HEK293 (cell line): ENCODE results near the gene CELSR1.

Source experiments
- CTCF ChIA-PET: fragments of 350-600 bp; formaldehyde crosslinking; extraction: SDS; loops from one replicate; lab custom pipeline; 2021; ENCODE audit warnings: antibody characterized with exemption; lab: Yijun Ruan, JAX
- POLR2A ChIA-PET: fragments of 300-600 bp; formaldehyde crosslinking; extraction: SDS; loops from one replicate; lab custom pipeline; 2020; ENCODE audit warnings: antibody characterized with exemption, inconsistent platforms; lab: Yijun Ruan, JAX
- H3K27ac ChIP-seq: fragments of 200-500 bp; sonication (Bioruptor generic); 2 replicates; pipeline ENCODE4 v1.5.1; 2014; ENCODE audit warnings: low read depth, low read length, control low read depth, inconsistent platforms; ENCODE audit errors: extremely low read depth
- H3K36me3 ChIP-seq, 2 experiments: fragments of 200-500 bp in 1 of 2; sonication (Bioruptor generic) in 1 of 2; 1 replicate in 1 of 2; 2 replicates in 1 of 2; pipeline ENCODE4 v1.5.1; 2014 to 2017; ENCODE audit warnings: inconsistent platforms in 2 of 2, low read length in 2 of 2; ENCODE audit not compliant: control insufficient read depth in 2 of 2, insufficient read depth in 1 of 2
- H3K4me1 ChIP-seq: fragments of 200-500 bp; sonication (Bioruptor generic); 2 replicates; pipeline ENCODE4 v1.5.1; 2014; ENCODE audit warnings: mild to moderate bottlenecking, low read length, inconsistent platforms; ENCODE audit not compliant: control insufficient read depth, insufficient read depth
- H3K4me3 ChIP-seq: 2 replicates; pipeline ENCODE4 v1.5.1; 2011; ENCODE audit warnings: low read depth, mild to moderate bottlenecking, control low read depth, low read length, moderate library complexity
- H3K9me3 ChIP-seq: fragments of 200-500 bp; sonication (Bioruptor generic); 2 replicates; pipeline ENCODE4 v1.5.1; 2014; ENCODE audit warnings: low read depth, low read length, inconsistent platforms; ENCODE audit not compliant: control insufficient read depth, insufficient read depth
- EGR2 ChIP-seq: fragments of 450-650 bp; formaldehyde crosslinking; IDR thresholded peaks from 2 replicates; pipeline ENCODE4 v1.5.1; 2016; ENCODE audit warnings: low read depth, missing biosample characterization, missing genetic modification characterization
- GLIS2 ChIP-seq: fragments of 450-650 bp; formaldehyde crosslinking; IDR thresholded peaks from 2 replicates; pipeline ENCODE4 v1.5.1; 2016; ENCODE audit warnings: missing biosample characterization, missing genetic modification characterization
- IKZF3 ChIP-seq: fragments of 450-650 bp; IDR thresholded peaks from 2 replicates; pipeline ENCODE4 v1.5.0; 2018; ENCODE audit warnings: missing biosample characterization, mild to moderate bottlenecking, missing genetic modification characterization, moderate library complexity
- RBAK ChIP-seq: fragments of 450-650 bp; formaldehyde crosslinking; IDR thresholded peaks from 2 replicates; pipeline ENCODE4 v1.5.1; 2016; ENCODE audit warnings: missing biosample characterization, missing genetic modification characterization
- TCF7L2 ChIP-seq: IDR thresholded peaks from 2 replicates; pipeline ENCODE4 v1.6.1; 2011; ENCODE audit warnings: low read depth, mild to moderate bottlenecking, inconsistent platforms, low read length, moderate library complexity, borderline replicate concordance
- WT1 ChIP-seq: fragments of 450-650 bp; formaldehyde crosslinking; IDR thresholded peaks from 2 replicates; pipeline ENCODE4 v1.5.1; 2016; ENCODE audit warnings: missing biosample characterization, missing genetic modification characterization
- ZBTB20 ChIP-seq: fragments of 450-650 bp; formaldehyde crosslinking; IDR thresholded peaks from 2 replicates; pipeline ENCODE4 v1.5.1; 2016; ENCODE audit warnings: missing biosample characterization, missing genetic modification characterization
- ZBTB8A ChIP-seq: fragments of 450-650 bp; formaldehyde crosslinking; IDR thresholded peaks from 2 replicates; pipeline ENCODE4 v1.5.1; 2016; ENCODE audit warnings: missing biosample characterization, missing genetic modification characterization
- ZFHX2 ChIP-seq: fragments of 450-650 bp; formaldehyde crosslinking; conservative IDR thresholded peaks from 2 replicates; pipeline ENCODE4 v1.5.1; 2016; ENCODE audit warnings: missing biosample characterization, missing genetic modification characterization
- ZFP3 ChIP-seq: fragments of 450-650 bp; formaldehyde crosslinking; IDR thresholded peaks from 2 replicates; pipeline ENCODE4 v1.5.1; 2016; ENCODE audit warnings: low read depth, missing biosample characterization, missing genetic modification characterization
- ZFP41 ChIP-seq: fragments of 450-650 bp; formaldehyde crosslinking; IDR thresholded peaks from 2 replicates; pipeline ENCODE4 v1.5.1; 2016; ENCODE audit warnings: missing biosample characterization, missing genetic modification characterization, borderline replicate concordance
- ZIC2 ChIP-seq: fragments of 450-650 bp; formaldehyde crosslinking; IDR thresholded peaks from 2 replicates; pipeline ENCODE4 v1.5.1; 2016; ENCODE audit warnings: missing biosample characterization, missing genetic modification characterization
- ZNF133 ChIP-seq: fragments of 450-650 bp; formaldehyde crosslinking; IDR thresholded peaks from 2 replicates; pipeline ENCODE4 v1.5.1; 2016; ENCODE audit warnings: missing biosample characterization, missing genetic modification characterization
- ZNF221 ChIP-seq: fragments of 450-650 bp; formaldehyde crosslinking; IDR thresholded peaks from 2 replicates; pipeline ENCODE4 v1.5.1; 2017; ENCODE audit warnings: missing biosample characterization, missing genetic modification characterization, borderline replicate concordance
- ZNF292 ChIP-seq: fragments of 450-650 bp; formaldehyde crosslinking; IDR thresholded peaks from 2 replicates; pipeline ENCODE4 v1.5.1; 2016; ENCODE audit warnings: low read depth, missing biosample characterization, missing genetic modification characterization, borderline replicate concordance
- ZNF302 ChIP-seq: fragments of 450-650 bp; formaldehyde crosslinking; IDR thresholded peaks from 2 replicates; pipeline ENCODE4 v1.5.1; 2016; ENCODE audit warnings: missing biosample characterization, missing genetic modification characterization, low read depth
- ZNF341 ChIP-seq: fragments of 450-650 bp; formaldehyde crosslinking; IDR thresholded peaks from 2 replicates; pipeline ENCODE4; 2016; ENCODE audit warnings: low read depth, missing biosample characterization, missing genetic modification characterization
- ZNF391 ChIP-seq: fragments of 450-650 bp; formaldehyde crosslinking; IDR thresholded peaks from 2 replicates; pipeline ENCODE4 v1.5.1; 2016; ENCODE audit warnings: low read depth, missing biosample characterization, missing genetic modification characterization, borderline replicate concordance
- ZNF426 ChIP-seq: fragments of 450-650 bp; formaldehyde crosslinking; IDR thresholded peaks from 2 replicates; pipeline ENCODE4 v1.5.1; 2017; ENCODE audit warnings: missing biosample characterization, missing genetic modification characterization, mild to moderate bottlenecking, inconsistent platforms, moderate library complexity
- ZNF571 ChIP-seq: fragments of 450-650 bp; formaldehyde crosslinking; IDR thresholded peaks from 2 replicates; pipeline ENCODE4 v1.5.0; 2017; ENCODE audit warnings: missing biosample characterization, missing genetic modification characterization
- ZNF654 ChIP-seq: fragments of 450-650 bp; formaldehyde crosslinking; IDR thresholded peaks from 2 replicates; pipeline ENCODE4 v1.5.1; 2016; ENCODE audit warnings: low read depth, missing biosample characterization, missing genetic modification characterization
- TF ChIP-seq, protein P1 (sequence below): fragments of 450-650 bp; formaldehyde crosslinking; IDR thresholded peaks from 2 replicates; pipeline ENCODE4 v1.5.1; 2016; ENCODE audit warnings: missing biosample characterization, missing genetic modification characterization
- TF ChIP-seq, protein P2 (sequence below): IDR thresholded peaks from 2 replicates; pipeline ENCODE4 v1.6.1; 2011; ENCODE audit warnings: mild to moderate bottlenecking, low read depth, low read length, borderline replicate concordance
- TF ChIP-seq, protein P3 (sequence below): fragments of 450-650 bp; formaldehyde crosslinking; IDR thresholded peaks from 2 replicates; pipeline ENCODE4 v1.5.1; 2016; ENCODE audit warnings: missing biosample characterization, missing genetic modification characterization
- TF ChIP-seq, protein P4 (sequence below): fragments of 450-650 bp; formaldehyde crosslinking; IDR thresholded peaks from 2 replicates; pipeline ENCODE4 v1.5.1; 2017; ENCODE audit warnings: missing biosample characterization, missing genetic modification characterization
- TF ChIP-seq, protein P5 (sequence below): fragments of 450-650 bp; formaldehyde crosslinking; IDR thresholded peaks from 2 replicates; pipeline ENCODE4 v1.5.1; 2016; ENCODE audit warnings: missing biosample characterization, missing genetic modification characterization

CELSR1 gene

DNA sequence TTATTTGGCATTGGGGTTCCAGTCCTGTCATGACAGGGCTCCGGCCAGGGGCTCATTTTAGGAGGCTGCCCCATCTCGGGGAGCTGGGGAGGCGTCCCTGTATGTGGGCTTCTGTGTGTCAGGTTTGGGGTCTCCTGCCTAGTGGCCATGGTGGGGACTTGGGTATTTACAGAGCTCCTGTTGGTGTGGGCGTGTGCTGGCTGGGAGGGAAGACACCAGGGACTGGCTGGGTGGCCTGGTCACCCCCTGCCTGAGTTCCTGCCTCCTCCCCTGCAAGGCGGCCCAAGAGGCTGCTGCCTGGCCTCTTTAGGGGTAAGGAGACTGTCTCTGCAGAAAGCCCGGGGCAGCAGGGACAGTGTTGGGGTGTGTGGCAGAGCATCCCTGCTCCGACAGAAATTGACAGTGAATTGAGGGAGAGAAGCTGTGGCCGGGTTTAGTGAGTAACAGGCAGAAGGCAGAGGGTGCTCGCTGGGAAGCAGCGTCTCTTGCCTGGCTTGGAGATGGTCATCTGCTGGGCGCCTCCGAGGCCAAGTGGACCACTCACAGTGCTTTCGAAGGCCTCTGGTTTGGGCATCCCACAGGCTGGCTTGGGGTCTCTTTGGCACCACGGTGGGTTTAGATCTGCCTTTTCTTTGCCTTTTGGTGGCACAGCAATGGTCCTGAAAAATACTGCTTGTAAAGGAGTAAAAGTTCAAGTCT is 42.5 kb upstream of the CELSR1 start (continued):
- TF ChIP-seq, protein P1, sequence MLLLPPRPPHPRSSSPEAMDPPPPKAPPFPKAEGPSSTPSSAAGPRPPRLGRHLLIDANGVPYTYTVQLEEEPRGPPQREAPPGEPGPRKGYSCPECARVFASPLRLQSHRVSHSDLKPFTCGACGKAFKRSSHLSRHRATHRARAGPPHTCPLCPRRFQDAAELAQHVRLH = no peak
- TF ChIP-seq, protein P2, sequence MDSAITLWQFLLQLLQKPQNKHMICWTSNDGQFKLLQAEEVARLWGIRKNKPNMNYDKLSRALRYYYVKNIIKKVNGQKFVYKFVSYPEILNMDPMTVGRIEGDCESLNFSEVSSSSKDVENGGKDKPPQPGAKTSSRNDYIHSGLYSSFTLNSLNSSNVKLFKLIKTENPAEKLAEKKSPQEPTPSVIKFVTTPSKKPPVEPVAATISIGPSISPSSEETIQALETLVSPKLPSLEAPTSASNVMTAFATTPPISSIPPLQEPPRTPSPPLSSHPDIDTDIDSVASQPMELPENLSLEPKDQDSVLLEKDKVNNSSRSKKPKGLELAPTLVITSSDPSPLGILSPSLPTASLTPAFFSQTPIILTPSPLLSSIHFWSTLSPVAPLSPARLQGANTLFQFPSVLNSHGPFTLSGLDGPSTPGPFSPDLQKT = no peak
- TF ChIP-seq GLIS2 (tag by site-specific recombination) (peak; percentile 65), EGR2 (tag by site-specific recombination) (0 out of 2 replicates have a peak, but pooled peaks have one; percentile 10), WT1 (tag by site-specific recombination) (no peak), ZNF654 (tag by site-specific recombination) (no peak), ZNF571 (tag by site-specific recombination) (no peak), ZBTB20 (tag by site-specific recombination) (no peak), ZFHX2 (tag by site-specific recombination) (peak; percentile 46; the same call in 1 of the 2 replicates), ZNF391 (no peak), ZNF292 (tag by site-specific recombination) (no peak), ZIC2 (tag by site-specific recombination) (peak; percentile 38), ZNF133 (tag by site-specific recombination) (no peak)
- TF ChIP-seq, protein P3, sequence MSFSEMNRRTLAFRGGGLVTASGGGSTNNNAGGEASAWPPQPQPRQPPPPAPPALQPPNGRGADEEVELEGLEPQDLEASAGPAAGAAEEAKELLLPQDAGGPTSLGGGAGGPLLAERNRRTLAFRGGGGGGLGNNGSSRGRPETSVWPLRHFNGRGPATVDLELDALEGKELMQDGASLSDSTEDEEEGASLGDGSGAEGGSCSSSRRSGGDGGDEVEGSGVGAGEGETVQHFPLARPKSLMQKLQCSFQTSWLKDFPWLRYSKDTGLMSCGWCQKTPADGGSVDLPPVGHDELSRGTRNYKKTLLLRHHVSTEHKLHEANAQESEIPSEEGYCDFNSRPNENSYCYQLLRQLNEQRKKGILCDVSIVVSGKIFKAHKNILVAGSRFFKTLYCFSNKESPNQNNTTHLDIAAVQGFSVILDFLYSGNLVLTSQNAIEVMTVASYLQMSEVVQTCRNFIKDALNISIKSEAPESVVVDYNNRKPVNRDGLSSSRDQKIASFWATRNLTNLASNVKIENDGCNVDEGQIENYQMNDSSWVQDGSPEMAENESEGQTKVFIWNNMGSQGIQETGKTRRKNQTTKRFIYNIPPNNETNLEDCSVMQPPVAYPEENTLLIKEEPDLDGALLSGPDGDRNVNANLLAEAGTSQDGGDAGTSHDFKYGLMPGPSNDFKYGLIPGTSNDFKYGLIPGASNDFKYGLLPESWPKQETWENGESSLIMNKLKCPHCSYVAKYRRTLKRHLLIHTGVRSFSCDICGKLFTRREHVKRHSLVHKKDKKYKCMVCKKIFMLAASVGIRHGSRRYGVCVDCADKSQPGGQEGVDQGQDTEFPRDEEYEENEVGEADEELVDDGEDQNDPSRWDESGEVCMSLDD (tag by site-specific recombination) = no peak
- TF ChIP-seq, protein P4, sequence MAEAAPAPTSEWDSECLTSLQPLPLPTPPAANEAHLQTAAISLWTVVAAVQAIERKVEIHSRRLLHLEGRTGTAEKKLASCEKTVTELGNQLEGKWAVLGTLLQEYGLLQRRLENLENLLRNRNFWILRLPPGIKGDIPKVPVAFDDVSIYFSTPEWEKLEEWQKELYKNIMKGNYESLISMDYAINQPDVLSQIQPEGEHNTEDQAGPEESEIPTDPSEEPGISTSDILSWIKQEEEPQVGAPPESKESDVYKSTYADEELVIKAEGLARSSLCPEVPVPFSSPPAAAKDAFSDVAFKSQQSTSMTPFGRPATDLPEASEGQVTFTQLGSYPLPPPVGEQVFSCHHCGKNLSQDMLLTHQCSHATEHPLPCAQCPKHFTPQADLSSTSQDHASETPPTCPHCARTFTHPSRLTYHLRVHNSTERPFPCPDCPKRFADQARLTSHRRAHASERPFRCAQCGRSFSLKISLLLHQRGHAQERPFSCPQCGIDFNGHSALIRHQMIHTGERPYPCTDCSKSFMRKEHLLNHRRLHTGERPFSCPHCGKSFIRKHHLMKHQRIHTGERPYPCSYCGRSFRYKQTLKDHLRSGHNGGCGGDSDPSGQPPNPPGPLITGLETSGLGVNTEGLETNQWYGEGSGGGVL (tag by site-specific recombination) = no peak

DNA sequence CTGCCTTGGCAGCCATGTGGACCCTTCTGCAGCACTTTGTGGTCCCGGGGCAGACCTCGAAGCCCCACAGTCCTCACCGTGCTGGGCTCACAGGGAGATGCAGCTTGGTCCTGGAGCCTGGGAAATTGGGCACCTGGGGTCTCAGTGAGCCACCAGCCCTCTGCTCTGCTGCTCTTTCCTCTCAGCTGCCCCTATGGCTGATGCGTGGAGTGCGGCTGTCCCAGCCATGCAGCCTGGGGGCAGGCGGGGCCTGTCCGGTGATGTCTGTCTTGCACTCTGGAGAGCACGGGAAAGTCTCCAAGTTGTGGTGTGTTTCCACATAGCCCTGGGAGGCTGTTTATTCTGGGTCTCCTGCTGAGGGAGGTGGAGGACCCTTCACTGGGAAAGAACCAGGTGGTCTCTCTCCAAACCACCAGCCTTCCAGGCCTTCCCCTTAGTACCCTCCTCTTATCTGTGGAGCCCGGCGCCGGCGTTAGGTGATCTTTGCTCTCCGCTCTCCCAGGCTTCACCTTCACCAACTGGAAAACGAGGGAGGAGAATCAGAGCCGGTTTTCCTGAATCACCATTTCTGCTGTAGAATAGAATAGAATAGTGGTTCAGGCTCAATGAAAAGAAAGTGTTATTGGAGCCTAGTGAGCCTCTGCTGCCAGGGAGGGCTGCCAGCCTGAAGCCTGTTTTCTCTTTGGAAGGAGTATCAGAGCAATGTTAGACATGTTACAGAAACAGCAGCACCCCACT is 41.6 kb upstream of the CELSR1 start:
- no peak overlapping the region for H3K4me3 ChIP-seq
- ChIA-PET CTCF (interaction anchor here (0.7 kb wide), 1 partner anchor 1732 kb away, joined by 3 read pairs; no protein-coding TSS in a partner anchor), POLR2A (no interaction called here)
- no peaks in the 10 kb centered on the region for H3K9me3 ChIP-seq
- peaks cover 24% of the 10 kb centered on the region for H3K4me1 ChIP-seq
- H3K27ac ChIP-seq = no peak overlapping the region; the same call in 1 of the 2 replicates
- H3K36me3 ChIP-seq = no peaks in the 10 kb centered on the region
- TF ChIP-seq ZNF221 (tag by site-specific recombination) (no peak), ZNF341 (tag by site-specific recombination) (peak; percentile 64), ZFP41 (tag by site-specific recombination) (no peak), ZBTB8A (tag by site-specific recombination) (0 out of 2 replicates have a peak, but pooled peaks have one; percentile 19), RBAK (tag by site-specific recombination) (no peak), TCF7L2 (no peak), IKZF3 (tag by site-specific recombination) (0 out of 2 replicates have a peak, but pooled peaks have one; percentile 14), ZFP3 (tag by site-specific recombination) (no peak), ZNF302 (tag by site-specific recombination) (no peak), ZNF426 (tag by site-specific recombination) (no peak)
- TF ChIP-seq, protein P5, sequence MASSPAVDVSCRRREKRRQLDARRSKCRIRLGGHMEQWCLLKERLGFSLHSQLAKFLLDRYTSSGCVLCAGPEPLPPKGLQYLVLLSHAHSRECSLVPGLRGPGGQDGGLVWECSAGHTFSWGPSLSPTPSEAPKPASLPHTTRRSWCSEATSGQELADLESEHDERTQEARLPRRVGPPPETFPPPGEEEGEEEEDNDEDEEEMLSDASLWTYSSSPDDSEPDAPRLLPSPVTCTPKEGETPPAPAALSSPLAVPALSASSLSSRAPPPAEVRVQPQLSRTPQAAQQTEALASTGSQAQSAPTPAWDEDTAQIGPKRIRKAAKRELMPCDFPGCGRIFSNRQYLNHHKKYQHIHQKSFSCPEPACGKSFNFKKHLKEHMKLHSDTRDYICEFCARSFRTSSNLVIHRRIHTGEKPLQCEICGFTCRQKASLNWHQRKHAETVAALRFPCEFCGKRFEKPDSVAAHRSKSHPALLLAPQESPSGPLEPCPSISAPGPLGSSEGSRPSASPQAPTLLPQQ (tag by site-specific recombination) = 0 out of 2 replicates have a peak, but pooled peaks have one; percentile 15
- TF ChIP-seq, protein P4 (tag by site-specific recombination) = no peak
